OCI-LY7 (cell line): ENCODE measurements around the gene B3GNT3.

Experiments
- CTCF ChIP-seq: fragments of 200-600 bp; sonication (generic); conservative IDR thresholded peaks from 2 replicates; pipeline ENCODE4 v1.5.1; 2014; ENCODE audit warnings: mild to moderate bottlenecking, antibody characterized with exemption, low read length, moderate library complexity, mixed read lengths
- EZH2phosphoT487 ChIP-seq: fragments of 200-600 bp; sonication (generic); IDR thresholded peaks from 2 replicates; pipeline ENCODE4 v1.6.1; 2018; ENCODE audit warnings: low read depth, borderline replicate concordance, mild to moderate bottlenecking, mixed run types, antibody characterized with exemption, low read length, moderate library complexity, mixed read lengths

- TF ChIP-seq CTCF, result no peak
- TF ChIP-seq EZH2phosphoT487, result no peak
Observed at GRCh38 chr19:17835182-17836006, 40.5 kb downstream of the B3GNT3 start.
